ENCODE data around the gene GABRB3.
A peak's percentile ranks its signal among the peaks of the same experiment; 100 is the strongest.

Gene GABRB3

DNA sequence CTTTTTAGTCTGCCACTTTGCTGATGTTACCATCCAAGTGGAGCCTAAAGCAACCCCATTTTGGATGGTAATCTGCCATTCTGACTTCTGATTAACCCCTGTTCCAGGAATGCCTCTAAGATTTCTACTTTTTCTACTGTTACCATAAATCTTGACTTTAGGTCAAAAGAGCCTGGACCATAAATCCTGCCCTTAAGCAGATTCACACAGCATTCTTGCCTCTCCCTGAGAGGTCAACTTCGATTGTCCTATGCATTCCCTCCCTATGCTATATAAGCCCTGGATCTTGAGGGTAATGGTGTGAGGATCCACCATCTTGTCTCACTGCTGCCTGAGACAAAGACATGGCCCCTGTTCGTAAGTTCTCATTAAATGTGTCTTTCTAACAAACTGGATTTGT, 177.3 kb downstream of the GABRB3 start:
- Histone ChIP-seq H3K79me1 (ENCODE audit: low read length) (no peaks in the 10 kb centered on the region), H3K9ac (ENCODE audit: low read length) (no peak overlapping the region), H3K79me2 (ENCODE audit: control insufficient read depth, insufficient read depth, low read length, poor library complexity) (no peaks in the 10 kb centered on the region), H3K4me2 (ENCODE audit: low read length) (no peak overlapping the region), H3K18ac (ENCODE audit: low read length) (no peak overlapping the region), H3K9me3 (ENCODE audit: insufficient read depth, low read depth, low read length) (no peaks in the 10 kb centered on the region), H2AFZ (ENCODE audit: insufficient read depth, low read length, poor library complexity) (no peak overlapping the region), H4K91ac (ENCODE audit: low read depth, low read length) (no peak overlapping the region), H4K8ac (ENCODE audit: low read depth, low read length) (no peak overlapping the region), H2BK12ac (ENCODE audit: low read length) (no peak overlapping the region), H3K14ac (ENCODE audit: low read length) (no peak overlapping the region), H3K23ac (ENCODE audit: low read length) (peak overlapping the region; percentile 62), H2AK5ac (ENCODE audit: low read length) (no peak overlapping the region), H3K27me3 (ENCODE audit: insufficient read depth, low read length) (no peaks in the 10 kb centered on the region), H3K36me3 (ENCODE audit: control insufficient read depth in 1 of 2, insufficient read depth in 2 of 2, low read length in 2 of 2) (no peaks in the 10 kb centered on the region), H4K12ac (ENCODE audit: low read depth, low read length) (no peak overlapping the region), H2BK120ac (ENCODE audit: insufficient read depth, low read length, poor library complexity) (no peak overlapping the region), H3K27ac (ENCODE audit: low read depth, low read length) (no peak overlapping the region), H2BK5ac (ENCODE audit: low read depth, low read length, poor library complexity) (no peak overlapping the region), H3K4ac (ENCODE audit: low read depth, low read length) (no peak overlapping the region), H3K4me1 (ENCODE audit: control insufficient read depth in 1 of 2, insufficient read depth in 2 of 2, low read length in 2 of 2) (no peaks in the 10 kb centered on the region), H3K4me3 (ENCODE audit: low read depth, low read length) (no peak overlapping the region)
- no CpG with 5 or more reads among the region's 2 CpGs for WGBS (ENCODE audit: extremely low coverage, insufficient coverage, insufficient read length)
- no peak for DNase-seq

GRCh38 chr15:26590676-26591075, 182.2 kb downstream of the GABRB3 start:
- H3K9me3 ChIP-seq (ENCODE audit: insufficient read depth, low read depth, low read length), result no peaks in the 10 kb centered on the region
- H3K4me1 ChIP-seq (ENCODE audit: control insufficient read depth in 1 of 2, insufficient read depth in 2 of 2, low read length in 2 of 2), result no peaks in the 10 kb centered on the region
- no peak overlapping the region for H3K9ac ChIP-seq (ENCODE audit: low read length)
- no peak overlapping the region for H3K4me3 ChIP-seq (ENCODE audit: low read depth, low read length)
- no peak overlapping the region for H4K91ac ChIP-seq (ENCODE audit: low read depth, low read length)
- DNase-seq, result no peak
- H3K4ac ChIP-seq (ENCODE audit: low read depth, low read length), result no peak overlapping the region
- no peaks in the 10 kb centered on the region for H3K79me2 ChIP-seq (ENCODE audit: control insufficient read depth, insufficient read depth, low read length, poor library complexity)
- no peak overlapping the region for H2AK5ac ChIP-seq (ENCODE audit: low read length)
- no peak overlapping the region for H2BK120ac ChIP-seq (ENCODE audit: insufficient read depth, low read length, poor library complexity)
- no peak overlapping the region for H2BK5ac ChIP-seq (ENCODE audit: low read depth, low read length, poor library complexity)
- no peak overlapping the region for H3K23ac ChIP-seq (ENCODE audit: low read length)
- H3K27ac ChIP-seq (ENCODE audit: low read depth, low read length), result no peak overlapping the region
- H3K18ac ChIP-seq (ENCODE audit: low read length), result no peak overlapping the region
- H2BK12ac ChIP-seq (ENCODE audit: low read length), result no peak overlapping the region
- H3K36me3 ChIP-seq (ENCODE audit: control insufficient read depth in 1 of 2, insufficient read depth in 2 of 2, low read length in 2 of 2), result no peaks in the 10 kb centered on the region
- H4K12ac ChIP-seq (ENCODE audit: low read depth, low read length), result no peak overlapping the region
- H3K4me2 ChIP-seq (ENCODE audit: low read length), result no peak overlapping the region
- no peaks in the 10 kb centered on the region for H3K79me1 ChIP-seq (ENCODE audit: low read length)
- H3K14ac ChIP-seq (ENCODE audit: low read length), result no peak overlapping the region
- no peak overlapping the region for H2AFZ ChIP-seq (ENCODE audit: insufficient read depth, low read length, poor library complexity)
- H3K27me3 ChIP-seq (ENCODE audit: insufficient read depth, low read length), result no peaks in the 10 kb centered on the region
- no peak overlapping the region for H4K8ac ChIP-seq (ENCODE audit: low read depth, low read length)
- no CpG with 5 or more reads among the region's 2 CpGs for WGBS (ENCODE audit: extremely low coverage, insufficient coverage, insufficient read length)

- Histone ChIP-seq H3K27ac (ENCODE audit: low read depth, low read length) (no peak overlapping the region), H4K12ac (ENCODE audit: low read depth, low read length) (no peak overlapping the region), H3K18ac (ENCODE audit: low read length) (no peak overlapping the region), H3K4me3 (ENCODE audit: low read depth, low read length) (no peak overlapping the region), H3K14ac (ENCODE audit: low read length) (no peak overlapping the region), H3K9me3 (ENCODE audit: insufficient read depth, low read depth, low read length) (peaks cover 2% of the 10 kb centered on the region), H3K4me1 (ENCODE audit: control insufficient read depth in 1 of 2, insufficient read depth in 2 of 2, low read length in 2 of 2) (no peaks in the 10 kb centered on the region), H4K91ac (ENCODE audit: low read depth, low read length) (no peak overlapping the region), H2BK12ac (ENCODE audit: low read length) (no peak overlapping the region), H3K4ac (ENCODE audit: low read depth, low read length) (no peak overlapping the region), H3K79me1 (ENCODE audit: low read length) (no peaks in the 10 kb centered on the region), H2BK120ac (ENCODE audit: insufficient read depth, low read length, poor library complexity) (no peak overlapping the region), H3K23ac (ENCODE audit: low read length) (no peak overlapping the region), H3K79me2 (ENCODE audit: control insufficient read depth, insufficient read depth, low read length, poor library complexity) (no peaks in the 10 kb centered on the region), H2AFZ (ENCODE audit: insufficient read depth, low read length, poor library complexity) (no peak overlapping the region), H3K9ac (ENCODE audit: low read length) (no peak overlapping the region), H3K36me3 (ENCODE audit: control insufficient read depth in 1 of 2, insufficient read depth in 2 of 2, low read length in 2 of 2) (peaks cover 2% of the 10 kb centered on the region in 2 experiments), H2AK5ac (ENCODE audit: low read length) (no peak overlapping the region), H3K4me2 (ENCODE audit: low read length) (no peak overlapping the region), H4K8ac (ENCODE audit: low read depth, low read length) (no peak overlapping the region), H2BK5ac (ENCODE audit: low read depth, low read length, poor library complexity) (no peak overlapping the region), H3K27me3 (ENCODE audit: insufficient read depth, low read length) (no peaks in the 10 kb centered on the region)
- WGBS (ENCODE audit: extremely low coverage, insufficient coverage, insufficient read length), result no CpG with 5 or more reads among the region's 6 CpGs
- no peak for DNase-seq
Observed at GRCh38 chr15:26582840-26583239, 190.0 kb downstream of the GABRB3 start.

GRCh38 chr15:26580943-26581342, 191.9 kb downstream of the GABRB3 start:
- Histone ChIP-seq H4K12ac (ENCODE audit: low read depth, low read length) (no peak overlapping the region), H2BK5ac (ENCODE audit: low read depth, low read length, poor library complexity) (no peak overlapping the region), H3K4me2 (ENCODE audit: low read length) (no peak overlapping the region), H3K27ac (ENCODE audit: low read depth, low read length) (no peak overlapping the region), H3K4me1 (ENCODE audit: control insufficient read depth in 1 of 2, insufficient read depth in 2 of 2, low read length in 2 of 2) (no peaks in the 10 kb centered on the region), H3K79me1 (ENCODE audit: low read length) (no peaks in the 10 kb centered on the region), H3K14ac (ENCODE audit: low read length) (no peak overlapping the region), H2AFZ (ENCODE audit: insufficient read depth, low read length, poor library complexity) (no peak overlapping the region), H3K36me3 (ENCODE audit: control insufficient read depth in 1 of 2, insufficient read depth in 2 of 2, low read length in 2 of 2) (peaks cover 2% of the 10 kb centered on the region in 2 experiments), H3K4me3 (ENCODE audit: low read depth, low read length) (no peak overlapping the region), H3K23ac (ENCODE audit: low read length) (no peak overlapping the region), H3K27me3 (ENCODE audit: insufficient read depth, low read length) (no peaks in the 10 kb centered on the region), H4K91ac (ENCODE audit: low read depth, low read length) (no peak overlapping the region), H2BK12ac (ENCODE audit: low read length) (no peak overlapping the region), H3K9ac (ENCODE audit: low read length) (no peak overlapping the region), H3K18ac (ENCODE audit: low read length) (no peak overlapping the region), H3K4ac (ENCODE audit: low read depth, low read length) (no peak overlapping the region), H3K79me2 (ENCODE audit: control insufficient read depth, insufficient read depth, low read length, poor library complexity) (no peaks in the 10 kb centered on the region), H4K8ac (ENCODE audit: low read depth, low read length) (no peak overlapping the region), H3K9me3 (ENCODE audit: insufficient read depth, low read depth, low read length) (peaks cover 2% of the 10 kb centered on the region), H2AK5ac (ENCODE audit: low read length) (no peak overlapping the region), H2BK120ac (ENCODE audit: insufficient read depth, low read length, poor library complexity) (no peak overlapping the region)
- no CpG with 5 or more reads among the region's 4 CpGs for WGBS (ENCODE audit: extremely low coverage, insufficient coverage, insufficient read length)
- no peak for DNase-seq

Data from trophoblast cell (in vitro differentiated cells and primary cell).